HL-60 (cell line): ENCODE data around the gene FLAD1.

Experiments
- DNase-seq, 2 experiments: peaks; one replicate each; pipeline ENCODE4 v3.0.0-alpha.2; 2010 to 2020; ENCODE audit warnings: low read depth in 1 of 2, low spot score in 1 of 2
- H3K27ac ChIP-seq: fragments of 250-450 bp; sonication (Bioruptor Pico); replicated peaks from 2 replicates; pipeline ENCODE4 v1.5.1; 2020; ENCODE audit warnings: mild to moderate bottlenecking, moderate library complexity
- H3K27me3 ChIP-seq: fragments of 250-450 bp; sonication (Bioruptor Pico); 2 replicates; pipeline ENCODE4 v1.5.1; 2021; ENCODE audit warnings: mild to moderate bottlenecking, moderate library complexity; ENCODE audit not compliant: insufficient read depth, poor library complexity, severe bottlenecking
- H3K4me3 ChIP-seq: replicated peaks from 2 replicates; pipeline ENCODE4 v1.5.1; 2011; ENCODE audit warnings: mild to moderate bottlenecking, control low read depth, low read length; ENCODE audit not compliant: insufficient read depth
- CTCF ChIP-seq: IDR thresholded peaks from one replicate; pipeline ENCODE4 v1.5.1; 2011; ENCODE audit warnings: low read length, control low read depth, inconsistent platforms; ENCODE audit not compliant: insufficient read depth
- GABPA ChIP-seq: IDR thresholded peaks from 2 replicates; pipeline ENCODE4 v1.6.1; 2012; ENCODE audit warnings: low read depth
- POLR2AphosphoS5 ChIP-seq: IDR thresholded peaks from 2 replicates; pipeline ENCODE4 v1.6.1; 2012; ENCODE audit warnings: low read depth
- REST ChIP-seq: IDR thresholded peaks from 2 replicates; pipeline ENCODE4 v1.6.1; 2012; ENCODE audit warnings: low read depth; ENCODE audit not compliant: insufficient replicate concordance
- SPI1 ChIP-seq: IDR thresholded peaks from 2 replicates; pipeline ENCODE4 v1.6.1; 2012; ENCODE audit warnings: low read depth, mild to moderate bottlenecking, borderline replicate concordance

Gene FLAD1

GRCh38 chr1:155018617-155019348 is 35.6 kb downstream of the FLAD1 start:
- DNase-seq: peak in 1 of 2 experiments; percentile 20
- Histone ChIP-seq H3K4me3 (no peak overlapping the region), H3K27ac (no peak overlapping the region), H3K27me3 (no peaks in the 10 kb centered on the region)
- TF ChIP-seq REST (no peak), GABPA (no peak), POLR2AphosphoS5 (no peak; the same call in 1 of the 2 replicates), CTCF (no peak)

GRCh38 chr1:155019377-155020245 is 36.5 kb downstream of the FLAD1 start:
- no peak overlapping the region for H3K4me3 ChIP-seq
- TF ChIP-seq SPI1 (no peak), POLR2AphosphoS5 (no peak)
- H3K27me3 ChIP-seq: no peaks in the 10 kb centered on the region
- H3K27ac ChIP-seq: no peak overlapping the region
- DNase-seq: no peak

GRCh38 chr1:155022136-155022926 is 39.2 kb downstream of the FLAD1 start:
- no peak for DNase-seq
- TF ChIP-seq GABPA (no peak), REST (no peak), SPI1 (no peak), POLR2AphosphoS5 (no peak), CTCF (no peak)
- H3K4me3 ChIP-seq: no peak overlapping the region
- H3K27ac ChIP-seq: no peak overlapping the region
- H3K27me3 ChIP-seq: no peaks in the 10 kb centered on the region

- peak; percentile 21 to 77 for DNase-seq
- Histone ChIP-seq H3K4me3 (no peak overlapping the region), H3K27ac (no peak overlapping the region), H3K27me3 (no peaks in the 10 kb centered on the region)
- peak; percentile 44; the same call in 1 of the 2 replicates for TF ChIP-seq POLR2AphosphoS5
- no peak for TF ChIP-seq GABPA
- TF ChIP-seq SPI1: peak; percentile 45; the same call in 1 of the 2 replicates
- no peak for TF ChIP-seq CTCF
Observed at GRCh38 chr1:155022927-155023236, 39.7 kb downstream of the FLAD1 start.
